DOHH2 (cell line): ENCODE results near the gene PRRC2B.

Source experiments
- H3F3A ChIP-seq: fragments of 200-600 bp; sonication (generic), shearing (Covaris generic); 2 replicates; pipeline ENCODE4 v1.6.0; 2016; ENCODE audit warnings: antibody characterized with exemption, mild to moderate bottlenecking; ENCODE audit not compliant: control insufficient read depth, insufficient read depth
- H3K27ac ChIP-seq: fragments of 200-600 bp; sonication (generic); 2 replicates; pipeline ENCODE4 v1.5.1; 2014; ENCODE audit warnings: low read depth, mild to moderate bottlenecking, low read length, moderate library complexity
- H3K27me3 ChIP-seq: fragments of 200-600 bp; sonication (generic); 2 replicates; pipeline ENCODE4 v1.6.1; 2014; ENCODE audit warnings: mild to moderate bottlenecking, low read length, mixed read lengths; ENCODE audit not compliant: control insufficient read depth
- H3K36me3 ChIP-seq: fragments of 200-600 bp; sonication (generic); 2 replicates; pipeline ENCODE4 v1.6.1; 2014; ENCODE audit warnings: mild to moderate bottlenecking, low read length, moderate library complexity, mixed read lengths; ENCODE audit not compliant: control insufficient read depth
- H3K4me1 ChIP-seq: fragments of 200-600 bp; sonication (generic); 2 replicates; pipeline ENCODE4 v1.6.1; 2014; ENCODE audit warnings: mild to moderate bottlenecking, low read length, mixed read lengths; ENCODE audit not compliant: control insufficient read depth
- H3K4me2 ChIP-seq: fragments of 200-600 bp; sonication (generic); 2 replicates; pipeline ENCODE4 v1.6.0; 2014; ENCODE audit warnings: mild to moderate bottlenecking, low read length, moderate library complexity
- H3K4me3 ChIP-seq: fragments of 200-600 bp; sonication (generic); 2 replicates; pipeline ENCODE4 v1.5.1; 2014; ENCODE audit warnings: mild to moderate bottlenecking, low read length, mixed read lengths
- H3K79me2 ChIP-seq: fragments of 200-600 bp; sonication (generic); 2 replicates; pipeline ENCODE4 v1.6.1; 2014; ENCODE audit warnings: mild to moderate bottlenecking, low read length, mixed read lengths; ENCODE audit not compliant: control insufficient read depth
- H3K9me2 ChIP-seq: fragments of 200-600 bp; sonication (generic); replicated peaks from 2 replicates; pipeline ENCODE4 v1.6.1; 2014; ENCODE audit warnings: mild to moderate bottlenecking, low read length, mixed read lengths; ENCODE audit not compliant: control insufficient read depth
- H3K9me3 ChIP-seq: fragments of 200-600 bp; sonication (generic); 2 replicates; pipeline ENCODE4 v1.6.1; 2014; ENCODE audit warnings: antibody characterized with exemption, low read length, mixed read lengths; ENCODE audit not compliant: control insufficient read depth, insufficient read depth
- H4K20me1 ChIP-seq: fragments of 200-600 bp; sonication (generic); 2 replicates; pipeline ENCODE4 v1.6.0; 2014; ENCODE audit warnings: low read depth, mild to moderate bottlenecking, antibody characterized with exemption, low read length, moderate library complexity; ENCODE audit not compliant: control insufficient read depth, insufficient read depth
- EZH2phosphoT487 ChIP-seq: fragments of 200-600 bp; sonication (generic); IDR thresholded peaks from 2 replicates; pipeline ENCODE4 v1.6.1; 2017; ENCODE audit warnings: borderline replicate concordance, mild to moderate bottlenecking, antibody characterized with exemption, low read length, moderate library complexity, mixed read lengths
- TF ChIP-seq, protein P1 (sequence below): fragments of 200-600 bp; sonication (generic); IDR thresholded peaks from one replicate; pipeline ENCODE4 v1.5.1; 2014; ENCODE audit warnings: antibody characterized with exemption, mild to moderate bottlenecking, low read depth, low read length; ENCODE audit not compliant: poor library complexity, severe bottlenecking

The PRRC2B gene

DNA sequence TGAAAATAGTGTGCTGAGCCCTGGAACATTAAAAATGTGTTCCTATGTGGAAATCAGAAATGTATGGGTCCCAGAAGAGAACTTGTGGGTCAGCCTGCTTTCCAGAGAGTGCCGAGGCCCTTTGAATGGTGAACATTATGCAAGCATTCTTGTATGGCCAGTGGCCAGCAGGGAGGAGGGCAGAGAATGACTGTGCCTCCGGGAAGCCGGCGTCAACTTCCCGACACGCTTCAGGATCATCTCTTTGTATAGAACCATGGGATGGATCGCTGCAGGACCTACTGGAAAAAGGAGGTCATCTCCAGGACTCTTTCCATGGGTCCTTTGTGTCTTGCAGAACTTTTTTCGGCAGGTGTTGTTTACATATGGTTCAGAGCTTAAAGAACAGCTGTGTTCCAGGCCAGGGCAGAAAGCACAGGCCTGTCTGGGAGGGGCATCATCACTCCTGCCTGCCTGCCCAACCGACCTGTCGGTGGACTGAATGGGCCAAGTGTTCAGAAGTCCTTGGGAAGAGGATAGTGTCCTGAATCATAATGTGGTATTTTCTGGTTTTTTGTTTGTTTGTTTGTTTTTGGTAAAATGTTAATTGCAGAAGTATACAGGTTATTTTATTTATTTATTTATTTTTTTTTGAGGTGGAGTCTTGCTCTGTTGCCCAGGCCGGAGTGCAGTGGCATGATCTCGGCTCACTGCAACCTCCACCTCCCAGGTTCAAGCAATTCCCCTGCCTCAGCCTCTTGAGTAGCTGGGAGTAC, 9.0 kb downstream of the PRRC2B start:
- H3K4me1 ChIP-seq = peaks cover 93% of the 10 kb centered on the region

DNA sequence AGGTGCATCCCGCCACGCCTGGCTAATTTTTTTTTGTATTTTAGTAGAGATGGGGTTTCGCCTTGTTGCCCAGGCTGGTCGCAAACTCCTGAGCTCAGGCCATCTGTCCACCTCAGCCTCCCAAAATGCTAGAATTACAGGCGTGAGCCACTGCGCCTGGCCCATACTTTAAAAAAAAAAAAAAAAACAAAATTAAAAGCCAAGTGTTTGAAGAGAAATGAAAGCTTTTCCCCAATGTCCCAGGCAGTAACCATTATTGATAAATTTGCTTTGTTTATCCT, 9.5 kb downstream of the PRRC2B start:
- peaks cover 100% of the 10 kb centered on the region for H3K79me2 ChIP-seq
- peaks cover 83% of the 10 kb centered on the region for H3K36me3 ChIP-seq
- TF ChIP-seq, protein P1, sequence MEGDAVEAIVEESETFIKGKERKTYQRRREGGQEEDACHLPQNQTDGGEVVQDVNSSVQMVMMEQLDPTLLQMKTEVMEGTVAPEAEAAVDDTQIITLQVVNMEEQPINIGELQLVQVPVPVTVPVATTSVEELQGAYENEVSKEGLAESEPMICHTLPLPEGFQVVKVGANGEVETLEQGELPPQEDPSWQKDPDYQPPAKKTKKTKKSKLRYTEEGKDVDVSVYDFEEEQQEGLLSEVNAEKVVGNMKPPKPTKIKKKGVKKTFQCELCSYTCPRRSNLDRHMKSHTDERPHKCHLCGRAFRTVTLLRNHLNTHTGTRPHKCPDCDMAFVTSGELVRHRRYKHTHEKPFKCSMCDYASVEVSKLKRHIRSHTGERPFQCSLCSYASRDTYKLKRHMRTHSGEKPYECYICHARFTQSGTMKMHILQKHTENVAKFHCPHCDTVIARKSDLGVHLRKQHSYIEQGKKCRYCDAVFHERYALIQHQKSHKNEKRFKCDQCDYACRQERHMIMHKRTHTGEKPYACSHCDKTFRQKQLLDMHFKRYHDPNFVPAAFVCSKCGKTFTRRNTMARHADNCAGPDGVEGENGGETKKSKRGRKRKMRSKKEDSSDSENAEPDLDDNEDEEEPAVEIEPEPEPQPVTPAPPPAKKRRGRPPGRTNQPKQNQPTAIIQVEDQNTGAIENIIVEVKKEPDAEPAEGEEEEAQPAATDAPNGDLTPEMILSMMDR = no peak
- no peak for TF ChIP-seq EZH2phosphoT487
- H3K27me3 ChIP-seq = no peaks in the 10 kb centered on the region
- no peak overlapping the region for H3K4me2 ChIP-seq
- no peak overlapping the region for H3K27ac ChIP-seq
- H4K20me1 ChIP-seq = peaks cover 69% of the 10 kb centered on the region
- no peaks in the 10 kb centered on the region for H3K9me2 ChIP-seq
- H3K4me3 ChIP-seq = no peak overlapping the region
- H3K4me1 ChIP-seq = peaks cover 92% of the 10 kb centered on the region
- H3K9me3 ChIP-seq = no peaks in the 10 kb centered on the region
- 0 out of 2 replicates have a peak, but pooled peaks cover 4% of the 10 kb centered on the region for H3F3A ChIP-seq

More for the DNA sequence above, 9.0 kb downstream of the PRRC2B start:
- TF ChIP-seq, protein P1 = no peak
- no peak for TF ChIP-seq EZH2phosphoT487
- Histone ChIP-seq H3K36me3 (peaks cover 82% of the 10 kb centered on the region), H3F3A (peaks cover 6% of the 10 kb centered on the region), H3K27ac (no peak overlapping the region), H3K79me2 (peaks cover 100% of the 10 kb centered on the region), H3K4me3 (no peak overlapping the region), H3K9me2 (no peaks in the 10 kb centered on the region), H3K27me3 (no peaks in the 10 kb centered on the region), H3K9me3 (no peaks in the 10 kb centered on the region), H4K20me1 (peaks cover 67% of the 10 kb centered on the region), H3K4me2 (peak overlapping the region; percentile 32; the same call in 1 of the 2 replicates)

DNA sequence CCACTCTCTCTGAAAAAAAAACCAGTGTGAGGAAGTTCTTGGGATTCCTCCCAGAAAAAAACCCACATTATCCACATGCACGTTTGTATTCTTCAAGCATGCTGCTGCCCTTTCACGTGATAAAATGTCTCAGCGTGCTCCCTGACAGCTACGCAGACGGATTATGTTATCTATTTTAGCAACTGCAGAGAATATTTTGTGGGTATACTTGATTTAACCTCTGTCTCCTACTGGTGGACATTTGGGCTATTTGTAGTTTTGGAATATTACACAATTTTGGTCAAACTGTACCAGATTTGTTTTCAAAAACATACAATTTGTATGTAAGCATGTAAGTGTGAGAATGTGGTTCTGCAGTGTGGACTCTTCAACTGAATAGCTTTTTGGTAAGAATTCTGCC, 10.7 kb downstream of the PRRC2B start:
- Histone ChIP-seq H3F3A (0 out of 2 replicates have a peak, but pooled peaks cover 4% of the 10 kb centered on the region), H3K79me2 (peaks cover 100% of the 10 kb centered on the region), H3K4me3 (no peak overlapping the region), H3K9me3 (no peaks in the 10 kb centered on the region), H4K20me1 (peaks cover 62% of the 10 kb centered on the region), H3K4me1 (peaks cover 82% of the 10 kb centered on the region), H3K9me2 (no peaks in the 10 kb centered on the region), H3K36me3 (peaks cover 84% of the 10 kb centered on the region), H3K27me3 (no peaks in the 10 kb centered on the region), H3K4me2 (no peak overlapping the region), H3K27ac (no peak overlapping the region)
- TF ChIP-seq, protein P1 = no peak
- no peak for TF ChIP-seq EZH2phosphoT487
